H1 (cell line): ENCODE results near the gene RFX1. TPM values are rescaled to one million over a fixed set of nuclear protein-coding genes. Genes with fewer than 3 reads are reported as not detected.

ENCODE experiments used
- CTCF ChIA-PET: fragments of 300-600 bp; sonication (Branson Sonifier 250); formaldehyde crosslinking; loops from one replicate; lab custom pipeline; 2021; ENCODE audit not compliant: partially characterized antibody; lab: Charles Lee
- POLR2A ChIA-PET: fragments of 300-600 bp; sonication (Branson Sonifier 250); formaldehyde crosslinking; loops from one replicate; lab custom pipeline; 2021; ENCODE audit warnings: inconsistent platforms; ENCODE audit not compliant: partially characterized antibody; lab: Charles Lee
- DNase-seq, 2 experiments: peaks; one replicate each; pipeline versions ENCODE4 v3.0.0 to v3.0.0-alpha.2; 2010 to 2022; ENCODE audit warnings: low spot score in 2 of 2, low read depth in 1 of 2, mixed read lengths in 1 of 2
- FAIRE-seq: peaks from 2 replicates; lab custom pipeline; 2011; peaks lifted over from hg19 to GRCh38; lab: Jason Lieb, UNC
- H2AFZ ChIP-seq: 2 replicates; pipeline ENCODE4 v1.8.1; 2012; ENCODE audit warnings: low read length, inconsistent platforms
- H2AK5ac ChIP-seq: 2 replicates; pipeline ENCODE4 v1.6.1; 2013; ENCODE audit warnings: low read depth, low read length
- H2BK120ac ChIP-seq: replicated peaks from 2 replicates; pipeline ENCODE3; 2013; ENCODE audit warnings: low read depth, low read length, inconsistent platforms
- H2BK12ac ChIP-seq: 2 replicates; pipeline ENCODE4 v1.6.1; 2013; ENCODE audit warnings: low read depth, low read length
- H2BK15ac ChIP-seq: 2 replicates; pipeline ENCODE4 v1.6.1; 2013; ENCODE audit warnings: low read length
- H2BK20ac ChIP-seq: 2 replicates; pipeline ENCODE4 v1.6.1; 2013; ENCODE audit warnings: low read length
- H2BK5ac ChIP-seq: 2 replicates; pipeline ENCODE4 v1.6.1; 2013; ENCODE audit warnings: low read depth, low read length
- H3K14ac ChIP-seq: 2 replicates; pipeline ENCODE4 v1.6.1; 2013; ENCODE audit warnings: inconsistent platforms; ENCODE audit not compliant: insufficient read length
- H3K18ac ChIP-seq: 2 replicates; pipeline ENCODE4 v1.6.1; 2013; ENCODE audit warnings: low read length; ENCODE audit errors: extremely low read depth
- H3K23ac ChIP-seq: 2 replicates; pipeline ENCODE4 v1.6.1; 2013; ENCODE audit warnings: inconsistent platforms; ENCODE audit not compliant: insufficient read length
- H3K23me2 ChIP-seq: 2 replicates; pipeline ENCODE4 v1.6.1; 2013; ENCODE audit warnings: low read depth, low read length
- H3K27ac ChIP-seq: 2 replicates; pipeline ENCODE4 v1.6.1; 2011; ENCODE audit warnings: low read depth, low read length, inconsistent platforms
- H3K27me3 ChIP-seq, 4 experiments: replicated peaks in 1 of 4; 1 replicate in 1 of 4; 2 replicates in 3 of 4; pipeline versions ENCODE4 v1.6.1 to v1.8.1; 2011 to 2013; ENCODE audit warnings: low read length in 3 of 4, mild to moderate bottlenecking in 3 of 4, inconsistent platforms in 2 of 4, mixed read lengths in 2 of 4, moderate library complexity in 1 of 4; ENCODE audit not compliant: control insufficient read depth in 3 of 4, insufficient read depth in 3 of 4; ENCODE audit errors: extremely low read depth in 1 of 4
- H3K36me3 ChIP-seq, 4 experiments: 2 replicates each; pipeline versions ENCODE4 v1.6.1 to v1.8.1; 2011 to 2013; ENCODE audit warnings: mild to moderate bottlenecking in 4 of 4, low read length in 3 of 4, moderate library complexity in 2 of 4, control low read depth in 1 of 4, inconsistent platforms in 1 of 4; ENCODE audit not compliant: insufficient read depth in 4 of 4, control insufficient read depth in 2 of 4
- H3K4ac ChIP-seq: replicated peaks from 2 replicates; pipeline ENCODE3; 2013; ENCODE audit warnings: low read length, low read depth, mixed read lengths, inconsistent platforms; ENCODE audit not compliant: insufficient read length
- H3K4me1 ChIP-seq, 4 experiments: replicated peaks in 1 of 4; 1 replicate in 1 of 4; 2 replicates in 3 of 4; pipeline versions ENCODE4 v1.6.1 to v1.8.1; 2011 to 2013; ENCODE audit warnings: low read length in 3 of 4, inconsistent platforms in 2 of 4, mixed read lengths in 1 of 4; ENCODE audit not compliant: insufficient read depth in 4 of 4, control insufficient read depth in 3 of 4
- H3K4me2 ChIP-seq, 2 experiments: 2 replicates each; pipeline versions ENCODE4 v1.6.1 to v1.8.1; 2011 to 2013; ENCODE audit warnings: low read depth in 2 of 2, low read length in 2 of 2, control low read depth in 1 of 2, inconsistent platforms in 1 of 2, mild to moderate bottlenecking in 1 of 2; ENCODE audit not compliant: insufficient read depth in 1 of 2
- H3K4me3 ChIP-seq, 4 experiments: fragments of 200-600, 300-600 bp in 1 of 4; sonication (generic), shearing (Covaris generic), sonication (Bioruptor Twin) in 1 of 4; 2 replicates each; pipeline versions ENCODE4 v1.5.1 to v1.8.1; 2011 to 2016; ENCODE audit warnings: low read length in 4 of 4, low read depth in 3 of 4, control low read depth in 2 of 4, inconsistent platforms in 2 of 4, mild to moderate bottlenecking in 2 of 4, mixed read lengths in 1 of 4, moderate library complexity in 1 of 4; ENCODE audit not compliant: insufficient read depth in 2 of 4; ENCODE audit errors: extremely low read depth in 1 of 4
- H3K56ac ChIP-seq: replicated peaks from 2 replicates; pipeline ENCODE3; 2013; ENCODE audit warnings: low read depth, mild to moderate bottlenecking, mixed read lengths, low read length, inconsistent platforms; ENCODE audit not compliant: insufficient read length
- H3K79me1 ChIP-seq: 2 replicates; pipeline ENCODE4 v1.6.1; 2013; ENCODE audit warnings: low read depth, low read length, control low read depth
- H3K79me2 ChIP-seq, 2 experiments: 2 replicates each; pipeline versions ENCODE4 v1.6.1 to v1.8.1; 2012 to 2013; ENCODE audit warnings: low read length in 2 of 2, mild to moderate bottlenecking in 2 of 2, inconsistent platforms in 1 of 2; ENCODE audit not compliant: insufficient read depth in 2 of 2, control insufficient read depth in 1 of 2
- H3K9ac ChIP-seq, 4 experiments: replicated peaks in 1 of 4; 1 replicate in 1 of 4; 2 replicates in 3 of 4; pipeline versions ENCODE4 v1.6.1 to v1.8.1; 2011 to 2013; ENCODE audit warnings: low read depth in 3 of 4, low read length in 3 of 4, control low read depth in 2 of 4, mild to moderate bottlenecking in 2 of 4, moderate library complexity in 2 of 4, inconsistent platforms in 1 of 4; ENCODE audit errors: extremely low read depth in 1 of 4
- H3K9me3 ChIP-seq, 2 experiments: 2 replicates each; pipeline versions ENCODE4 v1.6.1 to v1.8.1; 2012 to 2013; ENCODE audit warnings: mild to moderate bottlenecking in 2 of 2, moderate library complexity in 2 of 2, control low read depth in 1 of 2, inconsistent platforms in 1 of 2, low read depth in 1 of 2, low read length in 1 of 2, mixed read lengths in 1 of 2; ENCODE audit not compliant: insufficient read depth in 2 of 2
- H4K20me1 ChIP-seq, 2 experiments: replicated peaks in 1 of 2; 2 replicates each; pipeline versions ENCODE3 to v1.8.1; 2011 to 2013; ENCODE audit warnings: inconsistent platforms in 2 of 2, low read length in 2 of 2, mild to moderate bottlenecking in 1 of 2; ENCODE audit not compliant: insufficient read depth in 2 of 2, control insufficient read depth in 1 of 2
- H4K5ac ChIP-seq: 2 replicates; pipeline ENCODE4 v1.6.1; 2013; ENCODE audit warnings: low read length, low read depth, mixed read lengths, inconsistent platforms; ENCODE audit not compliant: insufficient read length
- H4K8ac ChIP-seq: 2 replicates; pipeline ENCODE4 v1.8.0; 2013; ENCODE audit warnings: mild to moderate bottlenecking, moderate library complexity, low read length, inconsistent platforms; ENCODE audit not compliant: insufficient read depth; ENCODE audit errors: extremely low read depth
- H4K91ac ChIP-seq: replicated peaks from 2 replicates; pipeline ENCODE3; 2013; ENCODE audit warnings: low read length, mixed read lengths, inconsistent platforms; ENCODE audit not compliant: insufficient read length
- HDAC2 ChIP-seq, 2 experiments: fragments of 300-600 bp in 1 of 2; sonication (generic) in 1 of 2; IDR thresholded peaks; 2 replicates each; pipeline ENCODE4 v1.6.1; 2011 to 2012; ENCODE audit warnings: low read depth in 2 of 2, low read length in 2 of 2, mild to moderate bottlenecking in 2 of 2, moderate library complexity in 2 of 2, borderline replicate concordance in 1 of 2, inconsistent platforms in 1 of 2
- HDAC6 ChIP-seq: IDR thresholded peaks from one replicate; pipeline ENCODE4 v1.7.1; 2012; ENCODE audit warnings: low read depth, mild to moderate bottlenecking, inconsistent platforms, low read length, moderate library complexity
- MAX ChIP-seq: IDR thresholded peaks from 2 replicates; pipeline ENCODE4 v1.6.1; 2012; ENCODE audit warnings: inconsistent platforms
- NANOG ChIP-seq: IDR thresholded peaks from 2 replicates; pipeline ENCODE4 v1.6.1; 2011; ENCODE audit warnings: low read length, low read depth, mild to moderate bottlenecking, inconsistent platforms; ENCODE audit not compliant: insufficient read depth, poor library complexity, severe bottlenecking
- TBP ChIP-seq: IDR thresholded peaks from 2 replicates; pipeline ENCODE4 v1.6.1; 2011; ENCODE audit warnings: low read depth, low read length, improper control_type of control experiment
- WGBS, 2 experiments: shearing (Covaris generic) in 1 of 2; methylation state at CpG; one replicate each; pipeline versions ENCODE4 v1.1.6 to v1.1.7; 2013 to 2015; ENCODE audit warnings: low lambda C conversion rate in 2 of 2, mixed read lengths in 2 of 2, inconsistent platforms in 1 of 2, low coverage in 1 of 2, missing lambda C conversion rate in 1 of 2; ENCODE audit not compliant: insufficient replicate concordance in 2 of 2, insufficient coverage in 1 of 2, insufficient read length in 1 of 2; ENCODE audit errors: extremely low coverage in 1 of 2, missing lambda C conversion rate in 1 of 2; 5-methylcytosine and 5-hydroxymethylcytosine counted together
- polyA plus RNA-seq, 7 experiments: library from polyadenylated mRNA; depleted of rRNA in 3 of 7; stranded (reverse) in 5 of 7; unstranded in 2 of 7; fragments of >200 nt in 5 of 7; fragments of 200-250 nt in 2 of 7; gene quantifications; 1 replicate in 5 of 7; 2 replicates in 1 of 7; 4 replicates in 1 of 7; pipeline versions ENCODE4 v1.2.1 to v1.2.3, GENCODE V29; 2011 to 2013; ENCODE audit warnings: missing spikeins in 2 of 7, mixed read lengths in 2 of 7
- total RNA-seq: library from RNA; stranded (reverse); fragmentation: NEBNext Ultra II Directional; extraction: Animal tissue kit (Norgen Biotek cat#: 25700); gene quantifications from 2 replicates; pipeline ENCODE4 v1.2.1, GENCODE V29; 2021
- TF ChIP-seq, protein P1 (sequence below): IDR thresholded peaks from 2 replicates; pipeline ENCODE4 v1.6.1; 2012; ENCODE audit warnings: inconsistent platforms

RFX1 gene
- total and polyA plus RNA-seq, 2 of the 8 experiments (the other 6 are each of a cell fraction or from before 2014, with no cell fraction given): 4.9 to 17.0 TPM

- H3K4me1 ChIP-seq: peaks cover 2 to 9% (median 3%) of the 10 kb centered on the region in 4 experiments
- POLR2A ChIA-PET: interaction anchor here (0.5 to 1.3 kb wide), 4 partner anchors 22 to 457 kb away, joined by 3 to 5 read pairs (median 4); partner anchors contain the start of genes DCAF15 and RFX1
- FAIRE-seq: no peak
- H3K9ac ChIP-seq: no peak within 1 kb of the TSS
- H3K79me1 ChIP-seq: no peaks in the 10 kb centered on the region
- no peak within 1 kb of the TSS for H2BK5ac ChIP-seq
- H3K18ac ChIP-seq: no peak within 1 kb of the TSS
- 0 out of 2 replicates have a peak within 1 kb of the TSS, but pooled peaks have one; percentile 5 for H2BK12ac ChIP-seq
- no peak within 1 kb of the TSS for H2AFZ ChIP-seq
- no peaks in the 10 kb centered on the region for H3K9me3 ChIP-seq
- peaks cover 0 to 12% (median 9%) of the 10 kb centered on the region in 4 experiments; a peak in 5 of 7 replicates for H3K27me3 ChIP-seq
- no peak within 1 kb of the TSS for H3K4ac ChIP-seq
- peaks cover 8% of the 10 kb centered on the region; the same call in 1 of the 2 replicates for H3K23me2 ChIP-seq
- H3K36me3 ChIP-seq: no peaks in the 10 kb centered on the region
- CTCF ChIA-PET: interaction anchor here (1.0 to 2.2 kb wide), 13 partner anchors 13 to 165 kb away, joined by 3 to 9 read pairs (median 3); partner anchors contain the start of gene DCAF15
- H3K56ac ChIP-seq: no peak within 1 kb of the TSS
- no peak within 1 kb of the TSS for H2BK20ac ChIP-seq
- no peak within 1 kb of the TSS for H3K23ac ChIP-seq
- no peak within 1 kb of the TSS for H3K4me2 ChIP-seq
- H2AK5ac ChIP-seq: no peak within 1 kb of the TSS
- DNase-seq: no peak
- no peak within 1 kb of the TSS for H2BK120ac ChIP-seq
- H4K8ac ChIP-seq: no peak within 1 kb of the TSS; the same call in 1 of the 2 replicates
- H3K14ac ChIP-seq: no peak within 1 kb of the TSS
- no peak within 1 kb of the TSS for H3K27ac ChIP-seq
- 88% methylated on average over 23 of the region's 24 CpGs; no CpG with 5 or more reads in 1 of the 2 experiments for WGBS, 2 experiments
- H2BK15ac ChIP-seq: no peak within 1 kb of the TSS
- H4K5ac ChIP-seq: no peak within 1 kb of the TSS
- no peaks in the 10 kb centered on the region for H4K20me1 ChIP-seq
- no peaks in the 10 kb centered on the region for H3K79me2 ChIP-seq
- H3K4me3 ChIP-seq: no peak within 1 kb of the TSS
- no peak within 1 kb of the TSS for H4K91ac ChIP-seq
- TF ChIP-seq HDAC2 (IDR thresholded peaks at IDR 0.05; ENCODE audit: borderline replicate concordance in 1 of 2, low read depth in 2 of 2, low read length in 2 of 2) (no peak), NANOG (no peak), MAX (no peak), TBP (no peak), HDAC6 (no peak)
- TF ChIP-seq, protein P1, sequence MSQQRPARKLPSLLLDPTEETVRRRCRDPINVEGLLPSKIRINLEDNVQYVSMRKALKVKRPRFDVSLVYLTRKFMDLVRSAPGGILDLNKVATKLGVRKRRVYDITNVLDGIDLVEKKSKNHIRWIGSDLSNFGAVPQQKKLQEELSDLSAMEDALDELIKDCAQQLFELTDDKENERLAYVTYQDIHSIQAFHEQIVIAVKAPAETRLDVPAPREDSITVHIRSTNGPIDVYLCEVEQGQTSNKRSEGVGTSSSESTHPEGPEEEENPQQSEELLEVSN: no peak
Measured at GRCh38 chr19:14027856-14028450, 21.8 kb upstream of the RFX1 start, which contains the start of gene RLN3. TSS of gene RLN3 (plus strand) at chr19:14028148. CDS start at chr19:14028205, 57 bp downstream.
